HPDE6-E6E7 (cell line): Measurements from ENCODE around the gene FCER1G.

Source experiments
- DNase-seq: peaks from one replicate; pipeline ENCODE4 v3.0.0; 2011; ENCODE audit warnings: missing footprints; ENCODE audit errors: extremely low spot score

The FCER1G gene

DNA sequence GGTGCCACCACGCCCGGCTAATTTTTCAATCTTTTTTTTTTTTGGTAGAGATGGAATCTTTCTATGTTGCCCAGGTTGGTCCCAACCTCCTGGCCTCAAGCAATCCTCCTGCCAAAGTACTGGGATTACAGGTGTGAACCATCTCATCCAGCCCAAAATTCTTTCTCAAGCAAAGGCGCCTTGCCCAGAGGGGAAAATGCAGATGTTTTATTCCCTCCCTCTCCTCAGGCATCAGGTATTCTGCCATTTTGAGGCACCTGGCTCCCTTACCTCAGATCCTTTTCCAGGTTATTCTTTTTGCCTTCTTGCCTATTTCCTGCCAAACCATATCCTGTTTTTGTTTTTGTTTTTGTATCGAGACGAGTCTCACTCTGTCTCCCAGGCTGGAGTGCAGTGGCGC, 26.7 kb upstream of the FCER1G start:
- DNase-seq, result no peak

DNA sequence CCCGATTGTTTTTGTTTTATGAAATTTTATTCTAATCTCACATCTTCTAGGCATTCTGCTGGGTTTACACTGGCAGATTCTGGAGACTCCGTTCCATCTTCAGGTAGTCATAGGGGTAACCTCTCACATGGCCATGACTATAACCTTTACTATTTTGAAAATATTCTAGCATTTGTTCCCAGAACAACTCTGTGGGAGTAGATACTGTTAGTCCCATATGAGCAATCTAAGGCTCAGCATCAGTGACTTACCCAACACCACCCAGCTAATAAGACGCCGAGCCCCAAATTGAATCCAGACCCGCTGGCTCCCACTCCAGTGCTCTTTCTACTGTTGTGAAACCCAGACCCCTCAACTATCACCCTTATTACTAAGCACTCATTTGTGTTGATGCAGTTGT, 26.1 kb upstream of the FCER1G start:
- no peak for DNase-seq

DNA sequence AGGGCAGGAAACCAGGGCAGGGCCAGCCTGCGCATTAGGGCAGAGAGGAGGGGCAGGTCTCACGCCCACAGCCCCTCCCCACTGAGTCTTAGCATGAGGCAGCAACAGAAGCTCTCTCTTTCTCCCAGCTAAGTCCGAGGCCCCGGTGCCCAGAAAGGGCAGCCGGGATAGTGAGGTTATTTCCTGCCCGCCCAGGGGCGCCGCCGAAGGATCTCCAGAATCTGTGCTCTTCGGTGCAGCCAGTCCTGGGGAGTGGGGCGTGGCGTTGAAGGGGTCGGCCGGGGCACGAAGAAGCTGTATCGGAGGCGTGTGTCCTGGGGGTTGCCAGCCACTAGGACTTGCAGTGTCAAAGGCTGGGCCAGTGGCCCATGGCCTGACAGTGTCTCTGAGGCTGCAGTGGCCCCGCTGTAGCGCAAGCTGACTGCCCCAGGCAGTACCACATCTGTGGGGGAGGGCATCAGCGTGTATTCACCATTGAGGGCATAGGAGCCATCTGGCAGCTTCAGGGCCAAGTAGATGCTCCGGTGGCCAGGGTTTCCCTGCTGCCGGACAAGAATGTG, 24.1 kb upstream of the FCER1G start:
- DNase-seq, result no peak

DNA sequence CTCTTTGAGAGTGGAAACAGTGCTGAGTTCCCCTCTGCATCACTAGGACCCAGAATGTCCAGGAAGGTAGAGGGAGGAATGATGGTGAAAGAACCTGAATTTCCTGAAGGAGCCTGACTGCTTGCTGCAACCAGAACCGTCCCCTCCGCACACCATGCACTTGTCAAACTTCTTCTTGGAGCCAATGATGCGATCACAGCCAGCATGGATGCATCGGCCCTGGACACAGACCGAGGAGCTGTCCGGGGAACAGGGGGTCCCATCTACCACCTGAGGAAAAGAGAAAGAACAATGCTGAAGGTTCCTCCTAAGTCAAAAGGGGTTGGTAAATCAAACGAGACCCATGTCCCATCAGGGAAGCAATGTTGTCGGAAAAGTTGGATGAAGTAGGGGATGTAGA, 23.1 kb upstream of the FCER1G start:
- DNase-seq, result no peak

DNA sequence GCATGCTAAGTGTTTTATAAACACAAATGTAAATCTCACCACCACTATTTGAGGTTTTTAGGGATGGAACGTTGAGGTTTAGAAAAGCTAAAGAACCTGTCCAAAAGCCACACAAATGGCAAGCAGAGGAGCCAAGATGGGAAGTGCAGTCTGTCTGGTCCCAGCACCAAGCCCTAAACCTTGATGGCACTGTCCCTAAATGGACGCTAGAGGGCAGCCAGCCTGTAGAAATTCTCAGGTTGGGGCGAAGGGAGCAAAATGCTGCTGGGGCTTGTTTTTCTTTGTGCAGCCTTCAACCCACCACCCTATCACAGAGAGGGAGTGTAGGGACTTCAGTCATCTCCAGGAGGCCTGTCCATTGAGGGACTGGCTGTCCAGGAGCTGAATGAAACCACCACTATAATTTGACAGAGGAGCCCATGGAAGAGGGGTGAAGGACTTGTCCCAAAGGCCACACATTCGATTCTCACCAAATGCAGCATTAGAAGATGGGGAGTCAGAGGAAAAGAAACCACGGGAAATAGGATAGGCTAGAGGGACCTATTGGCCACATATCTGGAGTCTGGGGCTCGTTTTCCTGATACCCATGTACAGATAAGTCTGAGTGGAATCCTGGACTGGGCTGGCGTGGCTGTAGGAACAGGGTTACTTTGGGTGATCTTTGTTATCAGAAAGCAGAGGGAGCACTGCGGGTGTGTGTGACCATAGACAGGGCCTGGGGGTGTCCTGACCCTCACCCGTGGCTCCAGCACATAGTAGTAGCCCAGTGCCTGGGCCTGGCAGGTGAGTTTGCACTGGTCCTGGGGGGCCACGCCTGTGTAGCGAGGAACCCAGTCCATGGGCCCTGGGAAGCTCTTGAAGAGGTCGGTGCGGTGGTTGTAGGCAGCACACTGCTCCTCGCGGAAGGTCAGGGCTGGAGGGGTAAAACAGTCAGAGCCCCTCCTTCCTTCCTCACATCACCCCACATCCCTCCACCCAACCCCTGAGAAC, 22.3 kb upstream of the FCER1G start:
- peak; percentile 71 for DNase-seq

DNA sequence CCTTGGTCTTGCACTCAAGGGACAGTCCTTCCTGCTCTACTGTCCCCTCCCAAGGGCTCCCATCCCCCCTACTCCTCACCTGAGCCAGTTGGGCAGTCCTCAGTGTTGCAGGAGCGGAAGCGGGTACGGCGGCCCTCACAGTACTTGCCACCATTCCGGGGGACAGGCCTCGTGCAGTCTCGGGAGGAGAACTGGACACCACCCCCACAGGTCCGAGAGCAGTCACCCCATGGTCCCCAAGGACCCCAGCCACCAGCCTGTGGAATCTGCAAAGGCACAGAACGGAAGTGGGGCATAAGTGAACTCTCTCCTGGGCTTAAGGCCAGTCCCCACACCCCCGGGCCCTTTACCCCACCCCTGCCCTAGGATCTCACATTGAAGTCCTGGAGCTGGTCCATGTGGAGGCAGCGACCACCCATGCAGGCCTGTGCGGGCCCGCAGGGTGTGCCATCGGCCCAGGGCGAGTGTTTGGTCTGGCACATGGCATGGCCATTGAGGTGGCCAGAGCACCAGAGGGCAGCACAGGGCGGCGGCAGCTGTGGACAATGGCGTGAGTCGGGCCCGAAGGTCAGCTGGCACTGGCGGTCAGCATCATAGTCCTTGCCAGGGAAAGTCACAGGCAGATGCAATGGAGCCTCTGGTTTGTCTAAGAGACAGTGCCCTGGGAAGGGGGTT, 21.4 kb upstream of the FCER1G start:
- no peak for DNase-seq

DNA sequence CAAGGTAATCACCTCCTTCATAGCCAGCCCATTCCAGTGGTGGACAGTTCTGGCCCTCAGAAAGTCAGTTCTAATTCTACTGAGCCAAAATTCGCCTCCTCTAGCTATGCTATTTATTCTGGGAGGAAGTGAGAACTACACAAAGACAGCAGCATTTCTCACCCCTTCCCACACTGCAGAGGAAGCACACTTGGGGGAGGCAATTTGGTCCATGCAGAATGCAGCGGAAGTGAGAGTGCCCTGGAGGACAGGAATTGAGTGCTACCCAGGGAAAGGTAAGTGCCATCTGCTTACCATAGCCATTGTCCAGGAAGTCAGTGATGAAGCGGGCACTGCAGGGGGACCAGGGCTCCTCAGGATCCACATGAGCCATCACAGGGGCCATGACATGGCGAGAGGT, 19.9 kb upstream of the FCER1G start:
- DNase-seq, result no peak

DNA sequence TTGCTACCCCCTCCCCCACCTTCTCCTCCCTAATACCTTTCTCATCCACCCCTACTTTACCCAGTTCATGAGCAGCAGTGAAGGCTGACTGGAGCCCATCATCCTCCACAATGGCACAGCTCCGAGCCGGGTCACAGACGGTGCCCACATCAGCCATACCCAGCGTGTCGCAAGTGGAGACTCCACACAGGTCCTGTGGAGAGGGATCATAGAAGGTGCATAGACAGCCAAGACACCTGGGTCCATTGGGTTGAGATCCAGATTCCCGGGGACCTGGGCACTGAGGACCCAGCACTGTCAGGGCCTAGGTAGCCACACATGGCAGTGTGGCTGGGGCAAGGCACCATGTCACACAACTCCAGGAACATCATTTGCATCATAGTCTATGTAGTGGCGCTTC, 19.0 kb upstream of the FCER1G start:
- no peak for DNase-seq

DNA sequence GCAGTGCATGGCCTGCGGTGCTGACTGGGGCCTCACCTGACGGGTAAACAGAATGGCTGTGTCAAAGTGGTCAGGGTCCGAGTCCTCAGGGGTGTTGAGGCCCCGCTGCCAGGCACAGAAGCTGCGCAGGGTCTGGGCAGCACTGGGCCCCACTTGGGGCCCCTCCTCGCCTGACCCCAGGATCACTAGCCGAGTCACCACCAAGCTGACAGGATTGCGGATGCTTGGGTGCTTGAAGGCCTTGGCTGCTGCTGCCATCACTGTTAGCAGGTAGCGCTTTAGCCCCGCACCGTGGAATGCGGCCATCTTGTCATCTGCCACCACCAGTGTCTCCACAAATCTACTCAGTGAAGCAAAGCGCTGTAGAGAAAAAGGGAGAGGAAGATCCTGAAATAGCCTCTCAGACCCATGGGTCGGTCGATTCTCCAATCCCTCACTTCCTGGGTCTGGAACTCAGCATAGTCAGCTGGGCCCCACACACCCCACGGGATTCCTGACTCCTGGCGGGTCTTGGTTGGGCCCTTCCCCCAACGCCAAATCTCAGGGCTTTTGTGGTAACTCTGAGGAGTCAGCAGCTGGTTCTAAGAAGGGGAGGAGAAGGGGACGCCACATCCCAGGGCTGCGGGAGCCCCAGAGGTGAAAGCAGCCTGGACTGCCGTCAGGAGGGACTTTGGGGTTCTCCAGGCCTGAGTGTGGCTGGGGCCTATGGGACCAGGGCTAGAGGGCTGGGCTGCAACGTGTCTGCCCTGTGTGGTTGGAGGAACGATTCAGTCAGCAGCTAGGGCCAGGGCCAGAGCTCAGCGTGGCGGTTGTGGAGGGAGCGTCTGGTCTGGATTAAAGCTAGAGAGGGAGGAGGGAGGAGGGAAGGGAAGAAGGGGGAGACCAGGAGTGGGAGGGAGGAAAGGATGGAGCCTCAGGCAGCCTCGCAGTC, 18.3 kb upstream of the FCER1G start:
- DNase-seq, result no peak

DNA sequence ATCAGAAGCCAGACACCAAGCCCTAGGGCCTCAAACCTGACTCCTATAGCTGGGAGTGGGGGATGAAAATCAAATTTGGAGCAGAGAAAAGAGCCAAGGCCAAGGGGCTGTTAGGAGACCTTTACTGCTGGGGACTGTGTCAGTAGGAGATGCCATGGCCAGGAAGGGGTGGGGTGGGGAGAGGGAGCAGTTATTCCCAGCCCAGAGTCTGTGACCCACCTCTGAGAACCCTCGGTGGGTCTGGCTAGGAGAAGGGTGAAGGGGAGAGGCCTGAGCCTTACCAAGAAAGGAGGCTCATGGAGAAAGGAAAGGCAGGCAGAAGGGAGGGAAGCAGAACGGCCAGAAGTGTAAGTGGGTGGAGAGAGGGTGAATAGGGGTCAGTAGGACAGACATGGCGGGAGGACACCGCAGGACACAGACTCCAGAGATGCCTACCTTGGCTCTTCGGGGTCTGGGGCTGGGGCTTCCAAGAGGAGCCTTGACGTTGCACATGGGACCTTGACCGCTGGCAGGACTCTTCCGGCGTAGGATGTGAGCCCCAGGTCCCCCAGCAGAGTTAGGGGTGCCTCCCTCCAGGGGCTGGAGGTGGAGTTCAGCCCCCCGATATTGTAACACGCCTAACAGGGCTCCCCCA, 17.4 kb upstream of the FCER1G start:
- DNase-seq, result no peak

DNA sequence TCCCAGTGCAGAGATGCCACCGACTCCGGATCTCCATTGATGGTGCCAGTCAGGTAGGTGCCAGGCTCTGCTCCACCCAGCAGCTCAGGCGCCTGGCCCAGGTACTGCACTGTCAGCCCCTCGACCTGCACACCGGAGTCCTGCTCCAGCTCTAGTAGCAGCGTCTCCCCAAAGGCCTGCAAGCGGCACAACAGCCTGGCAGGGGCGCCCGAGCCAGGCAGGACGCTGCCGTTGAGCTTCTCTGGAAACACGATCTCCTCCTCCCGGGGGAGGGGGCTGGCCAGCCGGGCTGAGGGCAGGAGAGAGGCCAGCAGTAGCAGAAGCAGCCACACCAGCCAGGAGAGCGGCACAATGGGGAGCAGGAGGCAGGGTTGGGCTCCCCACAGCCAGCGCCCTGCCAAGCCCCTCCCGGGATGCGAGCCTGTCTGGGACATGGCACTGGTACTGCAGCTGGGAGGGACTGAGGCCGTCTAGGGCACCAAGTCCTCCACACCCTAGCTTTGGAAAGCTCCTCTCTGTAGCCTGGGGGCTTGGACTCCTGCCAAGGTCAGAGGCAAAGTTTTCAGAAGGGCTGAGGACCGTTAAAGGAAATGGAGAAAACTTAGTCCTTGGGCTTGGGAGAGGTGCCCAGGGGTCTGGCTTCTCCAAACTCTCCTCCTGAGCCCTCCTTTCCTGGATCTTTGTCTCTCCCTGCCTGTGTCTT, 16.8 kb upstream of the FCER1G start:
- no peak for DNase-seq

DNA sequence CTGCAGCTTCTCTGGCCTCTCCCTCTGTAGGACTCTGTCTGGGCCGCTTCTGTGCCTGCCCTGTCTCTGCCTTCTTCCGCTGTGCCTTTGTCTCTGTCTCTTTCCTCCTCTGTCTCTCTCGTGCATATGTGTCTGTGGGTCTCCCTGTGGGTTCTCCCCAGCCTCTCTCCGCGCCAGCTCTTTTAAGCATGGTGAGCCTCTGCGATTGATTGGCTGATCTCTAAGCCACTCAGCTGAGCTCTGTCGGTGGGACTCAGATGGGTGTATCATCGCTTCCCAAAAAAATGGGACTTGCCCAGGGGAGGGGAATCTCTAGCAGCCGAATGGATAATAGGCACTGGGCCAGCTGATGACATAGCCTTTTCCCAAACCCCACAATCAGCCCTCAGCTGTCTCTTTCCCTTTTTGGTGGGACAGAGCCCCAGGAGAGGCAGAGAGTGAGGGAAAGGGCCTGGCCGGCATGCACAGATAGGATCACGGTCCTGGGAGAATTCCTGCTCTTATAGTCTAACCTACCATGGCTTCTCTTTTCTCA, 16.1 kb upstream of the FCER1G start, which contains the start of gene ADAMTS4:
Gene ADAMTS4 (minus strand): TSS at position 158 of the 535 bp plus-strand sequence. CDS start 427 bp downstream, outside the sequence.
- DNase-seq, result no peak

DNA sequence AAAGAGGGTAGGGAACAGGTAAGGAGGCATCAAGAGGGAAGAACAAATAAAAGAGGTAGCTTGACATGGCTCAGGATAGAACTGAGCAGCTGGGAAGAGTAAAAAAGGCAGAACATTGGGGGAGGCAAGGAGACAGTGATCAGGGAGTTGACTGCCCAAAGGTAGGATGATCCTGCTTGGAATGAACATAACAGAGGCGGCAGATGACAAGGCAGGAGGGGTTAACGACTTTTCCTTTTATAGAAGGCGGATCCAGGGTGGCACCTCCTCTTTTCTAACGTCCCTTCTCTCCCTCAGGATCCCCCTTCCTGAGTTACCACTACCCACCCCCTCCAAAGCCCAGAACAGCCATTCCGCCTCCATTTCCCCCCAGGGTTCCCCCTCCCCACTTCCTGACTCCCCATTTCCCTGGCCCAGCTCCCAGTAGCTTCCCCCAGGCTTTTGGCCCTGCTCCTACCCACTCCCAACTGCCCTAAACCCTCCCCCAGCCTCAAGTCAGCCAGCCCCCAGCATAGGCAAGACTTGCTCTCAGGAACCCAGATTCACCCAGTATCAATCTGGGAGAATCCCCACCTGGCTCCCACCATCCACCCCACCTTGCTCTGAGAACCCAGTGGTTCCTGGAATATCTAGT, 15.5 kb upstream of the FCER1G start:
- DNase-seq, result no peak

DNA sequence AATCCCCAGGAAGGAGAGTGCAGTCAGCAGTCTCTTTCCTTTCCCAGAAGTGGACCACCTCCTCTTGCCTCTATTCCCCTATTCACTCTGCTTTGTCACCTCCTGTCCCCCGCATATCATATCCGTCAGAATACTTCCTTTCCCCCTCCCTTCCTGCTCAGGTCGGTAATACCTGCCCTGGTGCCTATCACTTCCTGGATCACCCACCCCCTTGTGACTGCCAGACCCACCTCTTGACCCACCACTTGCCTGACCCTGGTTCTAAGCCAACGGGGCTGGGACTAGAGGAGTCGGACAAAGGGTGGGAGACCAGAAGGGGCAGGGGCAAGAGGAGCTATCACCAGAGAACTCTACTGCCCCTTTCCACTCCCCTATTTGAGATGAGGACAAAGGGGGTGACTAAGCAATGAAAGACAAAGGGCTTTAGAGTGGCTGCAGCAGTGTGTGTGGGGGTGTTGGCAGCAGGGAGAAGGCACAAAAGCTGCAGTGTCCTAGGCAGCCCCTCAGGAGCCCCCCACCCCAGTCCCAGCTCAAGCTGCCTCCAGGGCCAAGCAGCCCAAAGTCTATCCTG, 14.6 kb upstream of the FCER1G start:
- no peak for DNase-seq

DNA sequence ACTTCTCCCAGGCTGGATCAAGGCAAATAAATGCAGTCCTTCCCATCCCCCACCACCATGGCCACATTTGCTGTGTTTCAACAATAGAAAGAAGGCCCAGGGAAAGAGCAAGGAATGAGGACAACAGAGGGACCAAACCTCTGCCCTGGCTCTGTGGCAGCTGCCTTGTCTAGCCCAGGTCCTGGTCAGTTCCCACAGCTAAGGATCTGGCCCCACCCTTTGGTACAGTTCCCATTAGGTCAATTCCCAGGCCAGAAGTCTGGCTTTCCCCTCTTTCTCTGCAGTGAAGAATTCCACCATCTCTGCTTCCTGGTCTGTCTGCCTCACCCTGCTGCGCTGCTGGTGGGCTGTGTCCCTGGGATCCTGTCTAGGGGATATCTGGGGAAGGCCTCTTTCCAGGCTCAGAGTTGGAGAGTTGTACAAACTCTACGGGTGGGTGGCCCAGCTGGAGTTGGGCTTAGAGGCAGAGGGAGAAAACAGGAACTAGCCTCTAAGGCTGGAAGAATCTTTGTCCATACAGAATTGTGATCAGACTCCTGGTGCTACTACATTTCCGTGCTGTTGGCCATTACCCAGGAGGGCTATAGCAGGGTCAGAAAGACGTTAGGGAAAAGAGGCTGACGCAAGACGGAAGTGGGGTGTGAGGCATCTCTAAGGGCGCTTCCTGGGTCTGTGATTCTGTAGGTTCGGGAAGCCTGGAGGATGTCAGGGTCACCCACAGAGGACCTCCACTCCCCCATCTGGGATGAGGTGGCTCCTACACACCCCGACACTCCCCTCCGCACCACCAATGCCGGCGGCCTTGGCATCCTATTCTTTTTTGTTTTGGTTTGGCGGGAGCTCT, 13.9 kb upstream of the FCER1G start:
- no peak for DNase-seq

DNA sequence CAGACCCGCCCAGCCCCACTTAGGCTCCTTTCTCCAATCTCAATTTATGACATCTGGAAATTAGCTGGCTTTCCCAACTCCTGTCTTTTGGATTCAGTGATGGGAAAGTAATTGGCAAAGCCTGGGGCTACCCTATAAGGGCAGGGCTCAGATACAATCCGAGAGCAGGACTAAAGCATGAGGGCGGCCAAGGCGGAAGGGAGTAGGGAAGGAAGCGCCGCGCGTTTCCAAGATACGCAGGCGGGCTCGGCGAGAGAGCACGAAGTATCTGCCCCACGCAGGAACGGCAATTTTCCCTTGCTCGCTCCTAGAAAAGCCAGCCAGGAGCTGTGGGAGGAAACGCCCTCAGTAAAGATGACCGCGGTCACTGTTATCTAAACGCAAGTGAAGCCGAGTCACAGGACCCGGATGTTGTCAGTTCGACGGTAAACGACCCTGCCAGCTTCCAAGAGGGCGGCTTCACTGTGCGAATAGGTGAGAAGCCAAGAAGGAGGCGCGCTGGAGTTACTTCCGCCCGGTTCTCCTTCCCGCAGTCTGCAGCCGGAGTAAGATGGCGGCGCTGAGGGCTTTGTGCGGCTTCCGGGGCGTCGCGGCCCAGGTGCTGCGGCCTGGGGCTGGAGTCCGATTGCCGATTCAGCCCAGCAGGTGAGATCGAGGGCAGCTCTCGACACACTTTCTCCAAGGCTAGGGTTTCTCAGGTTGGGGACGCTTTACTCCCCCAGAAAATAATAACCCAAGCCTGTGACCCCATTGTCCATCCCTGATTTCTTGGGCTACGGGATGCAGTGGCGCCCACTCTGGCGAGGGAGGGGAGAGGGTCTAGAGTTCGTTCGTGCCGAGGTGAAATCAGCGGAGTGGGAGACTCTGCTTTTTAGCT, 13.0 kb upstream of the FCER1G start, which contains the start of gene NDUFS2:
Gene NDUFS2 (plus strand): TSS at position 532 of the 877 bp plus-strand sequence. CDS start 19 bp downstream, at position 551.
- DNase-seq, result peak; percentile 88
